Activated naive CD4-positive, alpha-beta T cell treated with anti-CD3 and anti-CD28 coated beads, Interleukin-2, amount 10 ng/mL, durations not matched to agents 7 days and 5 days (primary cell): Measurements from ENCODE around the gene FSD1.

Source experiments
- CTCF ChIA-PET: fragments of 350-600 bp; sonication (Branson Sonifier 250); formaldehyde crosslinking; loops from one replicate; lab custom pipeline; 2021; ENCODE audit warnings: antibody characterized with exemption; lab: Charles Lee
- DNase-seq: peaks from one replicate; pipeline ENCODE4 v3.0.0-alpha.2; 2020
- H3K27ac Mint-ChIP-seq: one replicate; pipeline ENCODE4 v1.8.0; 2021; ENCODE audit warnings: mild to moderate bottlenecking, moderate library complexity, mixed read lengths
- H3K27me3 Mint-ChIP-seq: one replicate; pipeline ENCODE4 v1.8.0; 2021; ENCODE audit warnings: mild to moderate bottlenecking, mixed read lengths
- H3K36me3 Mint-ChIP-seq: one replicate; pipeline ENCODE4 v1.8.0; 2021; ENCODE audit warnings: mixed read lengths
- H3K4me1 Mint-ChIP-seq: one replicate; pipeline ENCODE4 v1.8.0; 2021; ENCODE audit warnings: mixed read lengths
- H3K4me3 Mint-ChIP-seq: one replicate; pipeline ENCODE4 v1.8.0; 2021; ENCODE audit warnings: mild to moderate bottlenecking, moderate library complexity, mixed read lengths
- H3K9me3 Mint-ChIP-seq: one replicate; pipeline ENCODE4 v1.8.0; 2021; ENCODE audit warnings: mixed read lengths

FSD1 gene

DNA sequence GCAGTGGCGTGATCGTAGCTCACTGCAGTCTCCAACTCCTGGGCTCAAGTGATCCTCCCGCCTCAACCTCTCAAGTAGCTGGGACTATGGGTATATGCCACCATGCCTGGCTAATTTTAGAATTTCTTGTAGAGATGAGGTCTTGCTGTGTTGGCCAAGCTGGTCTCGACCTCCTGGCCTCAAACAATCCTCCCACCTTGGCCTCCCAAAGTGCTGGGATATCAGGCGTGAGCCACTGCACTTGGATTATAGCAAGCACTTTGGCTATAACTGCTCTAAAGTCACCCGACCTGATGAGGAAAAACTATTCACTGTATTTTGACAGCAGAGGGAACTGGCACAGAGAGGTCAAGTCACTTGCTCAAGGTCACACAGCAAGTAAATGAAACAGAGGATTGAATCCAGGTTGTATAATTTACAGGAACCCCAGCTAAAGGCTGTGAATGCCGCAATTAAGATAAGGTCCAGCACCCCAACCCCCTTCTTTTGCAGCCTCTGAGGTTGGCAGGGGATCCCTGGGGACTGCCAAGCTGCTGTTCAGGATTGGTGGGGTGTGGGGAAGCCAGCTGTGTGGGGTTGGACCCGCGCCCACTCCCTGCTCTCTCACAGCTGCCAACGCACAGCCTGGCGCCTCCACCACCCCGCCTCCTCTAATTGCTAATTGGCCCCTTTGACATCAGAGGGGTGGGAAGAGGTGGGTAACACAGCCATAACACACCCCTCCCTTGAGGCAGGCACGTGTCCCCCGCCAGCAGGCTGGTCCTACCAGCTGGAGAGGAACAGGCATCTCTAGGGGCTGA lies 8.2 kb upstream of the FSD1 start:
- H3K27me3 Mint-ChIP-seq, result no peaks in the 10 kb centered on the region
- CTCF ChIA-PET, result interaction anchor here (0.8 to 1.7 kb wide), 2 partner anchors 25 to 29 kb away, joined by 3 read pairs; no protein-coding TSS in a partner anchor
- DNase-seq, result no peak
- no peak overlapping the region for H3K27ac Mint-ChIP-seq
- peaks cover 12% of the 10 kb centered on the region for H3K36me3 Mint-ChIP-seq
- no peaks in the 10 kb centered on the region for H3K9me3 Mint-ChIP-seq
- peaks cover 21% of the 10 kb centered on the region for H3K4me1 Mint-ChIP-seq
- H3K4me3 Mint-ChIP-seq, result no peak overlapping the region

GRCh38 chr19:4297901-4298809 lies 6.2 kb upstream of the FSD1 start:
- DNase-seq, result no peak
- H3K27me3 Mint-ChIP-seq, result no peaks in the 10 kb centered on the region
- H3K27ac Mint-ChIP-seq, result peak overlapping the region; percentile 40
- H3K4me1 Mint-ChIP-seq, result peaks cover 40% of the 10 kb centered on the region
- no peaks in the 10 kb centered on the region for H3K9me3 Mint-ChIP-seq
- H3K36me3 Mint-ChIP-seq, result peaks cover 12% of the 10 kb centered on the region
- H3K4me3 Mint-ChIP-seq, result no peak overlapping the region
- CTCF ChIA-PET, result interaction anchor here (0.9 to 1.1 kb wide), 2 partner anchors 30 to 55 kb away, joined by 3 read pairs; no protein-coding TSS in a partner anchor

- H3K4me1 Mint-ChIP-seq, result peaks cover 47% of the 10 kb centered on the region
- H3K36me3 Mint-ChIP-seq, result peaks cover 12% of the 10 kb centered on the region
- peak overlapping the region; percentile 40 for H3K27ac Mint-ChIP-seq
- CTCF ChIA-PET, result interaction anchor here (0.9 kb wide), 1 partner anchor 54 kb away, joined by 3 read pairs; no protein-coding TSS in a partner anchor
- DNase-seq, result no peak
- no peaks in the 10 kb centered on the region for H3K27me3 Mint-ChIP-seq
- no peaks in the 10 kb centered on the region for H3K9me3 Mint-ChIP-seq
- peak overlapping the region; percentile 29 for H3K4me3 Mint-ChIP-seq
These were observed 5.4 kb upstream of the FSD1 start for GRCh38 chr19:4298810-4299550.

DNA sequence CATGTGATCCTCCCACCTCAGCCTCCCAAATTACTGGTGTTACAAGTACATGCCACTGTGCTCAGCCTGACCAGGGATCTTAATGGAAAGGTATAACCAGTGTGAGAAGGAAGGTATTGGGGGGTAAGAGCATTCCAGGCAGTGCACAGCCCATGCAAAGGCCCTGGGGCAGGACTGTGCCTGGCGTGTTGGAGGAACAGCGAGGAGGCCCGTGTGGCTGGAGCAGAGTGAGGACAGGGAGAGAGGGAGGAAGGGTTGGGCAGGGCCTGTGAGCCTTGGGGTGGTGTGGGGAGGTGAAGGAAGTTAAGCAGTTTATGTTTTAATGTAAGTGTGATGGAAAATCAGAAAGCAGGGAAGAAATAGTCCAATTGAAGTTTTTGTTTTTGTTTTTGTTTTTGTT lies 3.8 kb upstream of the FSD1 start:
- peaks cover 6% of the 10 kb centered on the region for H3K36me3 Mint-ChIP-seq
- DNase-seq, result no peak
- H3K9me3 Mint-ChIP-seq, result no peaks in the 10 kb centered on the region
- no peaks in the 10 kb centered on the region for H3K27me3 Mint-ChIP-seq
- H3K4me1 Mint-ChIP-seq, result peaks cover 55% of the 10 kb centered on the region
- peak overlapping the region; percentile 84 for H3K4me3 Mint-ChIP-seq
- peak overlapping the region; percentile 94 for H3K27ac Mint-ChIP-seq
- CTCF ChIA-PET, result no interaction called here

DNA sequence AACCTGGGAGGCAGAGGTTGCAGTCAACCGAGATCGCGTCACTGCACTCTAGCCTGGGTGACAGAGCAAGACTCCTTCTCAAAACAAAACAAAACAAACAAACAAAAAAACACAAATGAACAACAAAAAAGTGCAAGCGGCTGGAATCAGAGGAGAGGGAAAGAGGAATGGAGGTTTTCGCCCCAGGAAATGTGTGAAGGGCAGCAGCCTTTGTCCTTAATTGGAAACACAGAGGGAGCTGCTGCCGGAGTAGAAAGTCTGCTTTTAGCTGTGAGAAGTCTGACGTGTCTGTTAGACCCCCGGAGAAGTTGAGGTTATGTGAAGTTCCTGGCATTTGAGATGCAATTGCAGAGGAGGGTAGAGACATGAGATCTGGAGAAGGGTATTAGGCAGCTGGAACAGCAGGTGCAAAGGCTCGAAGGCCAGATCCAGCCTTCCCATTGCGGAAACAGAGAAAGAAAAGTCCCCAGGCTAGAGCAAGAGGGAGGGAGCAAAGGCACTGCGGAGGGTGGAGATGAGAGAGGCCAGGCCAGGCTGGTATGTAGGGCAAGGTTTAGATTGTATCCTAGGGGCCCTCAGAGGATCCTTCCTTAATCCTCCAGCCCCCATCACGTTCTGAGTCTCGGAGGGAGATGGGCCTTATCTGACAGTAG lies 2.7 kb upstream of the FSD1 start:
- peaks cover 57% of the 10 kb centered on the region for H3K4me1 Mint-ChIP-seq
- CTCF ChIA-PET, result interaction anchor here (0.7 kb wide), 1 partner anchor 20 kb away, joined by 3 read pairs; no protein-coding TSS in a partner anchor
- H3K27me3 Mint-ChIP-seq, result peaks cover 2% of the 10 kb centered on the region
- peak; percentile 38 for DNase-seq
- H3K27ac Mint-ChIP-seq, result peak overlapping the region; percentile 94
- peak overlapping the region; percentile 84 for H3K4me3 Mint-ChIP-seq
- H3K9me3 Mint-ChIP-seq, result no peaks in the 10 kb centered on the region
- peaks cover 6% of the 10 kb centered on the region for H3K36me3 Mint-ChIP-seq

- peak; percentile 63 for DNase-seq
- H3K4me3 Mint-ChIP-seq, result peak within 1 kb of the TSS; percentile 84
- peaks cover 3% of the 10 kb centered on the region for H3K27me3 Mint-ChIP-seq
- H3K36me3 Mint-ChIP-seq, result peaks cover 6% of the 10 kb centered on the region
- CTCF ChIA-PET, result interaction anchor here (0.9 kb wide), 1 partner anchor 35 kb away, joined by 3 read pairs; no protein-coding TSS in a partner anchor
- H3K4me1 Mint-ChIP-seq, result peaks cover 57% of the 10 kb centered on the region
- H3K9me3 Mint-ChIP-seq, result no peaks in the 10 kb centered on the region
- peak within 1 kb of the TSS; percentile 94 for H3K27ac Mint-ChIP-seq
These were observed 2.2 kb upstream of the FSD1 start, which contains the start of gene TMIGD2 for GRCh38 chr19:4302243-4302640. Gene TMIGD2 (minus strand): TSS chr19:4302389. CDS start chr19:4302385, 4 bp downstream.

- no peaks in the 10 kb centered on the region for H3K9me3 Mint-ChIP-seq
- peaks cover 3% of the 10 kb centered on the region for H3K27me3 Mint-ChIP-seq
- no peak for DNase-seq
- peaks cover 3% of the 10 kb centered on the region for H3K36me3 Mint-ChIP-seq
- CTCF ChIA-PET, result interaction anchor here (0.7 to 1.3 kb wide), 2 partner anchors 37 to 67 kb away, joined by 3 to 5 read pairs; no protein-coding TSS in a partner anchor
- peak overlapping the region; percentile 60 for H3K4me3 Mint-ChIP-seq
- peaks cover 50% of the 10 kb centered on the region for H3K4me1 Mint-ChIP-seq
- H3K27ac Mint-ChIP-seq, result peak overlapping the region; percentile 84
These were observed 420 bp upstream of the FSD1 start for GRCh38 chr19:4303819-4304537.

- H3K4me3 Mint-ChIP-seq, result peak overlapping the region; percentile 66
- no peaks in the 10 kb centered on the region for H3K9me3 Mint-ChIP-seq
- CTCF ChIA-PET, result no interaction called here
- H3K27me3 Mint-ChIP-seq, result peaks cover 3% of the 10 kb centered on the region
- H3K36me3 Mint-ChIP-seq, result peaks cover 3% of the 10 kb centered on the region
- H3K27ac Mint-ChIP-seq, result no peak overlapping the region
- H3K4me1 Mint-ChIP-seq, result peaks cover 44% of the 10 kb centered on the region
- no peak for DNase-seq
These were observed 837 bp downstream of the FSD1 start for GRCh38 chr19:4305257-4305612.

DNA sequence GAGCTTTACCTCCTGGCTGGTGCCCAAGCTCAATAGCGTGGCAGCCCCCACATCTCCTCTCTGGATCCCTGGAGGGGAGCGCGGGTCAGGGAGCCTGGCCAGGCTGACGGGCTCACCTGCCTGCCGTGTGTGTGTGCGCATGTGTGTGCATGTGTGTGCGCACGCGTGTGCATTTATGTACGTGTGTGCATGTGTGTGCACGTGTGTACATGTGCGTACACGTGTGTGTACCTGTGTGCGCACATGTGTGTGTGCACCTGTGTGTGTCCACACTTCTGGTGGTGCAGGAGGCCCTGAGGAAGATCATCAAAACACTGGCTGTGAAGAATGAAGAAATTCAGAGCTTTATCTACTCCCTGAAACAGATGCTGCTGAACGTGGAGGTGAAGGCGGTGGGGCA lies 1.3 kb downstream of the FSD1 start:
- peaks cover 41% of the 10 kb centered on the region for H3K4me1 Mint-ChIP-seq
- H3K36me3 Mint-ChIP-seq, result peaks cover under 1% of the 10 kb centered on the region
- no peak for DNase-seq
- peaks cover 3% of the 10 kb centered on the region for H3K27me3 Mint-ChIP-seq
- H3K27ac Mint-ChIP-seq, result no peak overlapping the region
- CTCF ChIA-PET, result interaction anchor here (1.3 kb wide), 1 partner anchor 19 kb away, joined by 3 read pairs; no protein-coding TSS in a partner anchor
- H3K4me3 Mint-ChIP-seq, result peak overlapping the region; percentile 66
- no peaks in the 10 kb centered on the region for H3K9me3 Mint-ChIP-seq

GRCh38 chr19:4310247-4311121 lies 6.1 kb downstream of the FSD1 start:
- CTCF ChIA-PET, result no interaction called here
- DNase-seq, result no peak
- no peaks in the 10 kb centered on the region for H3K9me3 Mint-ChIP-seq
- peaks cover 3% of the 10 kb centered on the region for H3K27me3 Mint-ChIP-seq
- H3K27ac Mint-ChIP-seq, result no peak overlapping the region
- no peak overlapping the region for H3K4me3 Mint-ChIP-seq
- H3K4me1 Mint-ChIP-seq, result peaks cover 4% of the 10 kb centered on the region
- peaks cover 2% of the 10 kb centered on the region for H3K36me3 Mint-ChIP-seq

GRCh38 chr19:4313847-4314490 lies 9.6 kb downstream of the FSD1 start:
- CTCF ChIA-PET, result no interaction called here
- no peaks in the 10 kb centered on the region for H3K4me1 Mint-ChIP-seq
- H3K36me3 Mint-ChIP-seq, result peaks cover 10% of the 10 kb centered on the region
- H3K27ac Mint-ChIP-seq, result no peak overlapping the region
- H3K4me3 Mint-ChIP-seq, result no peak overlapping the region
- DNase-seq, result no peak
- no peaks in the 10 kb centered on the region for H3K27me3 Mint-ChIP-seq
- peaks cover 5% of the 10 kb centered on the region for H3K9me3 Mint-ChIP-seq

DNA sequence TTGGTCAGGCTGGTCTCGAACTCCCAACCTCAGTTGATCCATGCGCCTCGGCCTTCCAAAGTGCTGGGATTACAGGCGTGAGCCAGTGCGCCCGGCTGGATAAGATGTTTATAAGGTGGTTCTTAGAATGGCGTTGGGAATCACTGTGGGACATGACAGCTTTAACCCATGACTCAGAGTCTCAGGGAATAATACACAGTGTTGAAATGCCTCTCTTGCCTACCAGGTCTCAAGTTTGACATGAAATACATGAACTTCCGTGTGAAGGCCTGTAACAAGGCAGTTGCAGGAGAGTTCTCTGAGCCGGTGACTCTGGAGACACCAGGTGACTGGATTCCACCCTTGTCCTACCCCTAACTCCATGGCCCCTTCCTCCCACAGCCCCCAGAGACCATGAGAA lies 12.6 kb downstream of the FSD1 start:
- Mint-ChIP-seq H3K4me1 (no peaks in the 10 kb centered on the region), H3K27ac (no peak overlapping the region), H3K36me3 (peaks cover 13% of the 10 kb centered on the region), H3K4me3 (no peak overlapping the region), H3K9me3 (peaks cover 26% of the 10 kb centered on the region), H3K27me3 (no peaks in the 10 kb centered on the region)
- no peak for DNase-seq
- CTCF ChIA-PET, result no interaction called here
